Measurements from ENCODE around the gene CACNA2D3.

CACNA2D3 gene

DNA sequence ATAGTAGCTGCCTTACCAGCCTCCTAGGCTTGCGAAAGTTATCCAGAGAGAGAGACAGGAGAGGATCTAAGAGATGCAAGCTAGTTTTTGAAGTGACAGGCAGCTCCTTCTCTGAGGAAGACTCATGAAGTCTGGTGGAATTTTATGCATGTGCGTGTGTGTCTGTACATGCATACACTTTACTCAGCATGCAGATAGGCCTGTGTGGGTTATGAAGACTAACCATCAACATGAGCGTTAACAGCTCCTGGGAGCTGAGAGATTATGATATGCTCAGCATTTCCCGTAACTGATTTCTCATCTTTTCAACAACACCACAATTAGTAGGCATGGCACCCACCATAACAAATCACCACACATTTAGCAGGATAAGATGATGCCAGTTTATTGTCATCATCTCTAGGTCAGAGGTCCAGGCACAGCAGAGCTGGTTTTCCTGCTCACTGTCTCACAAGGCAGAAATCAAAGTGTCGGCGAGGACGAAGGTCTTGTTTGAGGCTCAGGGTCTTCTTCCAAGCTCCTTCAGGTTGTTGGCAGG is 239.5 kb downstream of the CACNA2D3 start:
- no peak for DNase-seq (ENCODE audit: extremely low read depth in 1 of 2, low read depth in 1 of 2)

DNA sequence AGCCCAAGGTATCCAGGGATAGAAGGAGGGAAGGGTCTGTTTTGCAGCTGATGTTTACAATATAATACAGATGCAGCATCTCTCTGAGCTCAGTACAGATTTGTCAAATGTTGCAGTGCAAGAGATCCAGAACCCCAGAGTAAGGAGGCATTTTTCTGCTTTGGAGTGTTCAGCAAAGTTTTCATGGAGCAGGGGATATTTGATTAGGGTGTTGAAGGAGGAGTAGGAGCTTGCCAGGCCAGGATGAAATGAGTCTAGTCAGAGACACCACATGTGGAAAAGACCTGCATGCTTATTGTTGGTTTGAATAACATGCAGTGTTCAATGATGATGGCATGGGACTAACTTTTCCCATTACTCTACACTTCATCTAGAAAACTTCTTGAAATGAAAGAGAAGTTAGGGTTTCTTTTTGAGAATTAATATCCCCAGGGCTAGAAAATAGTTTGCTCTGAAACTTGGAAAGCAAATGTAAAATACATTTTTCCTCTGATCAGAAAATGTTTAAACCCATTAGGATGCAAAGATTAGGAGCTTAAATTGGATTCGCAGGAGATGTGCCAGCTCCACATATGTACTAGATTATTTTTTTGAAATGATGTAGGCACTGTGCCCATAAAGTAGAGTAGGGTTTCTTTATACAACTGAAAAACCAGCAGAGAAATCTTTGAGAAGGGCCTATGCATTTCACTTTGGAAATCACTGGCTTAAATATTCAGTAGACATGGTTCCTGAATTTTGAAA is 243.8 kb downstream of the CACNA2D3 start:
- DNase-seq (ENCODE audit: extremely low read depth in 1 of 2, low read depth in 1 of 2) = no peak

DNA sequence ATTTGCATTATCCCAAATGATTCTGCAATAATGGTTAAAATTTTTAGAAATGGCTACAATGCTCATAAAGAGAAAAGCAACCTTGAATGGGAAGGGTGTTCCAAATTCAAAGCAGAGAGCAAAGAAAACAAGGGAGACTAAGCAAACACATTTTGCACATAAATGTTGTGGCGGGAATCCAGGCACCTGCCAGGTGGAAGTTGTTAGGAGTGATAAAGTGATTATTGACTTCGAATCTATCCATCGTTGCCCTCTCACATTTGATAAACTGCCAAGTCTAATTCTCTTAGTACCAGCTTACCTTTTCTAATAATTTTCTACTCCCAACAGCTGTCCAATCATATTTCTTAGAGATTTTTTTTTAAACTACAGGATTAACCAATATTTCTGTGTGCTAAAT is 244.5 kb downstream of the CACNA2D3 start:
- DNase-seq (ENCODE audit: extremely low read depth in 1 of 2, low read depth in 1 of 2) = no peak

DNA sequence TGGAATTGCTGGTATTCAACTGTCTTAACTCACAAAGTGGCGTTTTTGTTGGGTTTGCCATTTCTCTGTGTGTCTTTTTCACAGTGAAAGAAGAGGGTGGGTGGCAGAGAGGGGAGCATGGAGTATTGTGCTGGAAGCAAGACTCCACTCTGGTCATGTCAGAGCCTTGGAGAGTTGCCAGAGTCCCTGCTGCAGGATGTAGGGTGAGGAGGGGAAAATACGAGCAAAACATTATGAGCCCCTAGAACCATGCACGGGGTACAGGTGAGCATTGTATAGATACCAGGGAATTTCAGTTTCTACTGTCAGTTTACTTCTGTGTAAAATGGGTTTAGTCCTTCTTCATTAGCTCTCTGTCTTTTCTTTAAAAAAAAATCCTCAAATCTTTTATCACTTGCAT is 249.9 kb downstream of the CACNA2D3 start:
- no peak for DNase-seq (ENCODE audit: extremely low read depth in 1 of 2, low read depth in 1 of 2)

DNA sequence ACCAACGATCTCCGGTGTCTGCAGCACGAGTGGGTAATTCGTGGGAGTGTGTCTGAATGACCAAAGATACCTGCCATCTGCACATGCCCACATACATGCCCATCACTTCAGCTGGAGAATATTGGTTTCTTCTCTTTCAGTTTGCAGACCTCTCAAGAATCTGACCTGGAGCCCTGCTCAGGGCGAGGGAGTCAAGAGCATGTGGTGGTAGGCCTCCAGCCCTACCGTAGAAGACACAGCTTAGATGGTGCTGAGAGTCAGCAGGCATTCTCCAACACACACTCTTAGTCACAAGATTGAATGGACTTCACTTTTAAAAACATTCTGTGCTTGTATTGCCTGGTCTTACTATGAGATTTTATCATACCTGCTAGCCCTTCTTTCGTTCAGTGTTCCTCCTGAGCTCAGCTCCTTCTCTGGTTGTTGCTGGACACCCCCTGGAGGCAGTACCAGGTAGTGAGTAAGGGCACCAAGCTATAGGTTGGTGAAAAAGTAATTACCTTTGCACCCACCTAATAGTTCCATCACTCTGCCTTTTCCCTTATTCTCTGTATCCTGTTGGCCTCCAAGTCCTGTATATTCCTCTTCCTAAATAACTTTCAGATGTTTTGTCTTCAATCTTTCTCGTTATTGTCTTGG is 252.0 kb downstream of the CACNA2D3 start:
- DNase-seq (ENCODE audit: extremely low read depth in 1 of 2, low read depth in 1 of 2) = peak in 1 of 2 donors; percentile 3

DNA sequence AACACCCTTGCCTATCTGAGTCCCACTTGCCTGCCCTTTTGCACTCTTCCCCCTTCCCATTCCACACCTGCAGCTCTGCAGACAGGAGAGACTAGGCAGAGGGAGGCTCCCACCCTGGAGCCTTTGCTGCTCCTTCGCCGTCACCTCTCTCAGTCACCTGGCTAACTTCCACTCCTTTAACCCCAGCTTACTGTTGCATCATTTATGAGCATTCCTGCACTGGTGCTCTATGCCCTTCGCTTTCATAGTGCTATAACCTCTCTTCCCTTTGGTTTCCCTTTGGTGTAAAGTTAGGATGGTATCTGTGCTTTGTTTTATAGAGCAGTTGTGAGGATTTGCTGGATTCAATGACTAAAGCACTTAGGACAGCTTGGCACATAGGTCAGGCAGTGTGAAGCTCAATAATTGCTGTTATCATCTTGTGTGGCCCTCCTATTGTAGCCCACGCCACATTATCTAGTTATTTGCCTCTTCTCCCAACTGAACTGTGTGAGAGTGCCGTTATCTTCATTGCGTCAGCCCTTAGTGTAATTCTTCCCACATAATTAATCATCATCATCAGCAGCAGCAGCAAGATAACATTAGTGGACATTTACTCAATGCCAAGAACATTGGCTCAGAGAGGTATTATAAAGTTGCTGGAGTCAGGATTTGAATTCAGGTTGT is 253.9 kb downstream of the CACNA2D3 start:
- DNase-seq (ENCODE audit: extremely low read depth in 1 of 2, low read depth in 1 of 2) = no peak

DNA sequence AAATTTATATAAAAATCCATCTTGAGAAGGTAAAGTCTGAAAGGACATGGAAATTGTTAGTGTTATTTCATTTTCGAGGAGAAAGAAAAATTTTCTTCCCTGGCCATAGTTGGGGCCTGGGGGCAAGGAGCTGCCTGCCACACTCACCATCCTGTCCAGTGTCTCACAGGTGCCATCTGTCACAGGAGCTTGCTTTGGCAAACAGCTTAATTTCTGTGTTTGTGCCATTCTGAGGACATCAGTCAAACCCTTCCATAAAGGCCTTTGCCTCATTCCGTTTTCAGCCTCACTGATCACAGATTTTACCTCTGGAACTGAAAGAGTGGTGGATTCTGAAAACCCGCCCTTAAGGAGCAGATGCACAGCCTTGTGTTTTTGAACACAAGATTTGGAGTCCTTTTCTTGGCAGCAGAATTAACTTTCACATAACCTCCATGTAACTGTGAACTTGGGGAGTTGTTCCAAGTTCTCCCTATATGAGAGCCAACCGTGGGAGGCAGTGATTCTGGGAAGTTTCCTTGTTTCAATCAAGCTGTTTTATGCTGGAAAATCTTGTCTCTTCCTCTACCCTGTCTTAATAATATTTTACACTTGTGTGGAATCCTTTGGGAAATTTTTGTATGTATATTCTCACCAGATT is 254.7 kb downstream of the CACNA2D3 start:
- no peak for DNase-seq (ENCODE audit: extremely low read depth in 1 of 2, low read depth in 1 of 2)

DNA sequence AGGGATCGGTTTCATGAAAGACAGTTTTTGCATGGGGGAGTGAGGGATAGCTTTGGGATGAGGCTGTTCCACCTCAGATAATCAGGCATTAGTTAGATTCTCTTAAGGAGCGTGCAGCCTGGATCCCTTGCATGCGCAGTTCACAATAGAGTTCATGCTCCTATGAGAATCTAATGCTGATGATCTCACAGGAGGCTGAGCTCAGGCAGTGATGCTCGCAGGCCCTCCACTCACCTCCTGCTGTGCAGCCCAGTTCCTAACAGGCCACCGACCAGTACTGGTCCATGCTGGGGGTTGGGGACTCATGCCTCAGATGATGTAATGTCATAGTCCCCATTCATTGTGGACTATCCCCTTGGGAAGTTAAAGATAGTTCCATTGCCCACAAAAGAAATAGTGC is 255.8 kb downstream of the CACNA2D3 start:
- no peak for DNase-seq (ENCODE audit: extremely low read depth in 1 of 2, low read depth in 1 of 2)

DNA sequence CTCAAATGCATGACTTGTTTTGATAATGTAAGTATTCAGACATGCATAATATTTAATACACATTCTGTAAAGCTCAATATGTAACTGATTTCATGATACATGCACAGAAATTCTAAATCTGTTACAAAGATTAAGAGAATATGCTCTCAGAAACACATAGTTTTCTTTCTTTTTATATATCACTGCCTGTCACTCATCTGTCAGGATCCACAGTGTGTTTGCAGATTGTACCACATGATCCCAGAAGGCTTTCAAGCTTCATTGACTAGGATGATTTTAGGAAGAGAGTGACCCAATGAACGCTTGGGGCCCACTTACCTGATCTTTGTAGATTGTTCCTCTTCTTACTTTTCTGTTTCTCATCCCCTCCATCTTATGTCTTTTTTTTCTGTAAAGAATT is 261.9 kb downstream of the CACNA2D3 start:
- DNase-seq (ENCODE audit: extremely low read depth in 1 of 2, low read depth in 1 of 2) = no peak

DNA sequence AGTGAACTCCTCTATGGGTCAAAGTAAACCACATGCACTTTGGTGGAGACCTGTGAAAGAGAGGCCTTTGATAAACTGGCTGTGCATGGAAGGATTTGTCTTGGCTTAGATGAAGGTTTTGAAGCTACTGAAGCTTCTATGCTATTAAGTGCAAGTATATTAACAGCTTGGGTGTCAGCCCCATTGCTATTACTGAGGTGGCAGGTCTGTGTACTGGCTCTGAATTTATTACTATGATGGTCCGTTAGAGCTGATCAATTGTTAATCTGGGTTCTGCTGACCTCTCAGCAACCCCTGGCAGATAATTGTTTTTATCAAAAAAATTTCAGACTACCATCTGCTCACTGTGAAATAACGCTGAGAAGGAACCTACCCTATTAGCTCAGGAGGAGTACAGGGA is 268.2 kb downstream of the CACNA2D3 start:
- DNase-seq (ENCODE audit: extremely low read depth in 1 of 2, low read depth in 1 of 2) = no peak

DNA sequence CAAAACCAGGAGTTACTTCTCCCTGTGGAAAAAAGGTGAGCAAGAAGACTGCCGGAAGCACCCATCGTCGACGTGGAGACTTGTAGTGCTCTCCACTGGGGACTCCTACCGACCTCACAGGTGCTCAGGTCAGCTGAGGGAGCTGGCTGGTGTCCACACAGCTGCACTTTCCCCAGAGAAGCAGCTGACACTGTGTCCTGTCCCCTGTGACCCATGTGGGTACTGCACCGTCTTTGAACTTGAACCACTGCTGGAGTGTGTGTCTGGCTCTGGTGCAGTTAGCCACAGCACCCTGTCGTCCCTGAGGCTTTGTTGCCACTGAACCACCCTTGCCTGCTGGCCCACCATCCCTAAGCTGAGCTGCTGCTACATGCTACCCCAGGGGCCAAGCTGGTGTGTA is 270.8 kb downstream of the CACNA2D3 start:
- DNase-seq (ENCODE audit: extremely low read depth in 1 of 2, low read depth in 1 of 2) = no peak

DNA sequence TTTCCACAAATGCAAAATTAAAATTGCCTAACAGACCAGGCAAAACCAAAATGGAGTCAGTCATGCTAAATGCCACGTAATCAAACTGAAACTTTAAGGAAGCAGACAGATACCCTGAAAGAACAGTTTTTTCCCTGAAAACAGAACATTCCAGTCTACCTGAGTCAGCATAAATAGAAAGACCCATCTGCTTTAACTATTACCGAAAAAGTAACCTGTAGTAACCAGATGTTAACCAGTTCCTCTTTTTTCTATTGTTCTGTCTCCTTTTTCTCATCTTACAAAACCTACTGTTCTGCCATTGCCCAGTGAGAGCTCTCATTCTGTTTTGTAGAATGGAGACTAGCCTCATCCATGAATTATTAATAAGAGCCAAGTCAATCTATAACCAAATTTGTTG is 286.0 kb downstream of the CACNA2D3 start:
- no peak for DNase-seq (ENCODE audit: extremely low read depth in 1 of 2, low read depth in 1 of 2)

DNA sequence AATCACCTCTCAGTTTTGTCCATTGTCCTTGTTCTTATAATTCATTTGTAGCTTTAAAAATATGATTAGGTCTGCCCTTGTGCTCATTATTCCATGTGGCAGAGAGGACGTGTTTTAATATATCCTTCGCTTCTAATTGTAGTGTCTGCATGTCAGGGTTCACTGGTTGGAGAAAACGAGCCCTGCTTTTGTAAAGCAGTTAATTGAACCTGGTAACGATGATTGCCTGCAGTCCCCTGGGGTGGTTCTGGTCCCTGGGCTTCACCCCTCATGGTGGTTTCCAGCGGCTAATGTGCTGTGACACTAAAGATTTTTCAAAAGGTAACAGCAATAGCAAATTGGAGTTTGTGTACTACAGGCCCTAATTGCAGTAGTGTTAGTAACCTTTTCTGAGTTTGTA is 299.6 kb downstream of the CACNA2D3 start:
- no peak for DNase-seq (ENCODE audit: extremely low read depth in 1 of 2, low read depth in 1 of 2)

DNA sequence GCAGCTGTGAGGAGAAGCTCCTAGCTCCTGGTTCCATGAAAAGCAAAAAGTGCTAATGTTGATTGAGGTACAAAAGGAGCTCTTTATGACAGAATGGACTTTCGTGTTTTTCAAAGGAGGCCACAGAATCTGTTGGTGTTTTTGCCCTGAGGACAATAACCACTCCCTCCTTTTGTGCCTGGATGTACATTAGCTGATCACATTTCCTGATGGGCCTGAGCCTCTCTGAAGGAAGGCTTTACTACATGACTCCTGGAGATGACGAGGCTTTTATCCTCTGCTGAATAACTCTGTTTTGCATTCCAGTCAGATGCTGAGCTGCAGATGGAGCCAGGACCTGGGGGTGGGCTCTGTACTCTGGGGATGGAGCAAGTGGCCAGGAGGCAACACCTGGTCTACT is 301.9 kb downstream of the CACNA2D3 start:
- DNase-seq (ENCODE audit: extremely low read depth in 1 of 2, low read depth in 1 of 2) = no peak

DNA sequence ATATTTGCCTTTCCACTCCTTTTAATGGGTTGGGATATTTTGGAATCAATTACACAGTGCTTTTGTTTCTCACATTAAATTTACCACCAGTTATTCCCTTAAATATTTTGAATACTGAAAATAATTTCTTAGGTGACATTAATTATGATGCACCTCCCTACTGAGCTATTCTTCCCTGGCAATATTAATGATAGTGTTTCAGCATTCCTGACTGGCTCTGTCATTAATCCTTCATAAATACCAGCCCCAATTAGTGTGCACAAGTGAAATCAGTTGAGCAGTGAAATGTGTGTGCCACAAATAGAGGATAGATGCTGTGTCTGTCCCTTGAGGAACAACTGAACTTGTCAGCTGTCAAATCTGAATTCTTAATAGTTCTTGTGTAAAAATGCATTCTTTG is 304.0 kb downstream of the CACNA2D3 start:
- no peak for DNase-seq (ENCODE audit: extremely low read depth in 1 of 2, low read depth in 1 of 2)

DNA sequence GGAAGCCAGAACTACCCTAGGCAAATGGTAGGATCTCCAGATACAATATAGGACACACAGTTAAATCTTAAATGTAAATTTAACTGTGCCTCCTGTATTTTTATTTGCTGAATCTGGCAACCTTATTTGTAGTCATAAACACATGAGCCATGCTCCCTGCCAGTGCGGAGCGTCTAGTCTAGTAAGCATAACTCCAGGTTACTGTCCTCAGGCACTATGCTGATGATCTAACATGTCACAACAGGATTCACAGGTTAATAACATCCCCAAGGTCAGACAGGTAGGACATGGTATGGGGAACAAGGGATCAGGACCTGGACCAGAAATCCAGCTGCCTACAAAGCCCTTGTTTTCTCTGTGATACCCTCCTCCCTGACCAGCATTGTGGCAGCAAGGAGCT is 305.1 kb downstream of the CACNA2D3 start:
- DNase-seq (ENCODE audit: extremely low read depth in 1 of 2, low read depth in 1 of 2) = no peak

DNA sequence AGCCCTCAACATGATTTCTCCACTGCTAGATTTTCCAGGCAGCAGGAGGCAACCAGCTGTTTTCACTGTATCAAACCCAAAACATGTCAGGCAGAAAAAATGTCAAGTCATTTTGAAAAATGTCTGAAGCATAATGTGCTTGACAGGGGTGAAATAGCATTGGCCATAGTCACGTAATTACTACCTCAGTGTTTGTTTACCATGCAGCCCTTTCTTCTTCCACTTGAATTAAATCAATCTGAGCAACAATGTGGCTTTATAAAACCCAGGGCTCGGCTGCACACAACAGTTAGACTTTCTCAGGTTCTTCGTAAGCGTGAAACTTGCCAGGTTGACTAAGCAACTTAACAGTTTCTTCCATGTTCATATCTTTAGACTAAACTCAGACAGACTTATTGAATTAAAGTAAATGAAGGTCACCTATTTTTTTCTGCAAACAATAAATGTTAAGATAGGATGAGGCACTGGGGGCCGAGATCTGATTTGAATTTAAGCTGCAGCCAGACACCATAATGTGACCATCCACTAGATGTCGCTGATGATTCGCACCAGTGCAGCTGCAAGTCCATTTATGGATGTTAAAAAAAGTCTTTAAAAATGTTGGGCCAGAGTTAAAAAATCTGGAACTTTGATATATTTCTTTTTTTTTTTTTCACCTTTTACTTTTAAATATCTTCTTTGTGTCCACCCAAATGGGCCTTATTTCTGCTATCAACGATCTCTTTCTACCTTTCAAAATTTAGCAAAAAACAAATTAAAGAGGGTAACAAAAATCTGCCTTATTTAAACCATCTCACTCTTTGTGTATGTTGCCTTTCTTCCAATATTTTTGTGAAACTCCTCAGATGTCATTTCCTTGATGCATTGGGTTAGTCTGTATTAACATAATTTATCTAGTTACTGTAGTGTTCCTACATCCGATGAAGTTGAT is 305.9 kb downstream of the CACNA2D3 start:
- DNase-seq (ENCODE audit: extremely low read depth in 1 of 2, low read depth in 1 of 2) = peak in 1 of 2 donors; percentile 16

DNA sequence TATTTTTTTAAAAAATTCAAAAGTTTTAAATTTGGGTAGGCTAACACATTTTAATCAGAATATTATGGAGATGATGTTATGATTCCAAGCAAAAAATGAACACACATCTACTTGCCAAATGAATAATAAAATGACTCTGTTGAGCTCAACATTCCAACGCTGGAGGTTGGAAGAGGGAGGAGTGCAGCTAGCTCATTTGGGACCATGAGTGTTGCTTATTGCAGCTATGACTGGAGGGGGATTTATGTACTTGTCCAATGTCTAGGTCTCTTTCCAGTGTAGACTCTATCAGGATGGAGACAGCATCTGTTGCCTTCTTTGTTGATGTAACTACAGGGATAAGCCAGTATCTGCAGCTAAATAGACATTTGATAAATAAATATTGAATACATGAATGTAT is 310.6 kb downstream of the CACNA2D3 start:
- DNase-seq (ENCODE audit: extremely low read depth in 1 of 2, low read depth in 1 of 2) = no peak

DNA sequence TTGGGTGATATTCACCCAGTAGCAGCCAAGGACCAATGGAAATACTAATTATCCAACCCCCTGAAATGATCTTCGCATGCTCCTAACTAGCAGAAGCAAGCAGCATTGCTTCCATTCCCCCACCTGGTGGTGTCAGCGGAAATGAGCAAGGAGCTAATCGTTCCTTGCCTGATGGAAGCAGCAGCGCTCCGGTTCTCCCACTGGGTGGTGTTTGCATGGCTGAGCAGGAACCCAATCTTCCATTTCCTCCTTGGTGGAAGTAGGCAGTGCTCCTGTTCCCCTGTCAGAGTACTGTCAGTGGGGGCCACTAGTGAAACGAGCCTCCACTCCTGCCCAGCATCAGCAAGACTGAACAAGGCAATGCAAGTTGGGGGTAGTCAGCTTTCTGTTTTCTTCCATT is 311.5 kb downstream of the CACNA2D3 start:
- no peak for DNase-seq (ENCODE audit: extremely low read depth in 1 of 2, low read depth in 1 of 2)

DNA sequence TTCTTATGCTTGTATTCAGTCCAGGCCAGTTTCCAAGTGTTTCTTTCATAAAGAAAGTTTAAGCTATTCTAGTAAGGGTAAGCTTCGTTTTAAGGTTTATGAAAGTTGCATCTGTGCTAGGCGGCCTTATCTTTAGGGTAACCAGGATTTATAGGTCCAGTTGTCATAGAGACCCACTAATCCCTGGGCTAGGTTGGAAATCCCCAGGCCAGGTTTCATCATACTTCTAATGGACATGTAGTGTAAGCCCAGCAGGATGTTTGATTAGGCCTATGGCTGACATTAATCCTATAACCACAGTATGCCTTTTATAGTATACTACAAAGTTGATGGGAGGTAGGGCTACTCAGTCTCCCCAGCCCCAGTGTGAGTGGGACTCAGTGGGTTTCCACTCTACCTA is 312.4 kb downstream of the CACNA2D3 start:
- DNase-seq (ENCODE audit: extremely low read depth in 1 of 2, low read depth in 1 of 2) = no peak
